Measurements from ENCODE around the gene HEMK1. TPM values are rescaled to one million over a fixed set of nuclear protein-coding genes. Genes with fewer than 3 reads are reported as not detected.

The HEMK1 gene
- total RNA-seq, 1 experiment from 2014 or later = 12.5 TPM

DNA sequence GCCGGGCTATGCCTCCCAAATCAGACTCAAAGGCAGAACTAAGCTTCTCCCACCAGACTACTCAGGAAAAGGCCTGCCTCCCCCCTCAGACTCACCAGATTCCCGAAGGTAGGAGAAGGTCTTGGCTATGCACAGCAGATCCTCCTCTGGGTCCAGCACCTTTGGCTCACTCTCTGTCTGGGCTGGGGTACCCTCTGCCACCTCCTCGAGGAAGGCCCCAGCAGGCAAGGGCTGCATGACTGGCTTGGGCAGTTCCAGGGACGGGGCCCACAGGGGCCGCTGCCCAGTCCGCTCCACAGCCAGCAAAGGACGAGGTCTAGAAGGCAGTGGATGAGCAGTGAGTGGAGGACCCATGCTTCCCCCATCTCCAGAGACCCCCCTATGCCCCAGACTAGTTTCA lies 39.0 kb downstream of the HEMK1 start:
- H2BK15ac ChIP-seq (ENCODE audit: low read depth, low read length) = no peak overlapping the region
- no peak overlapping the region for H3K23ac ChIP-seq (ENCODE audit: insufficient read length, low read depth, low read length)
- DNase-seq = no peak
- Mint-ChIP-seq H3K27me3 (ENCODE audit: low read depth) (peaks cover 38% of the 10 kb centered on the region), H3K27ac (peak overlapping the region in 1 of 3 experiments; percentile 78; a peak in 1 of 7 replicates), H3K36me3 (ENCODE audit: insufficient read depth in 1 of 3, low read depth in 3 of 3) (peaks cover 0 to 1% (median 0%) of the 10 kb centered on the region in 3 experiments; a peak in 1 of 7 replicates), H3K4me3 (no peak overlapping the region), H3K9me3 (no peaks in the 10 kb centered on the region), H3K4me1 (peaks cover 16 to 19% of the 10 kb centered on the region in 2 experiments)
- H3K27me3 ChIP-seq (ENCODE audit: insufficient read depth, low read length) = peaks cover 8% of the 10 kb centered on the region; the same call in 1 of the 2 replicates
- H3K56ac ChIP-seq (ENCODE audit: insufficient read length, low read depth, low read length) = no peak overlapping the region
- no peak overlapping the region for H3T11ph ChIP-seq (ENCODE audit: low read length)
- TF ChIP-seq, protein P1, sequence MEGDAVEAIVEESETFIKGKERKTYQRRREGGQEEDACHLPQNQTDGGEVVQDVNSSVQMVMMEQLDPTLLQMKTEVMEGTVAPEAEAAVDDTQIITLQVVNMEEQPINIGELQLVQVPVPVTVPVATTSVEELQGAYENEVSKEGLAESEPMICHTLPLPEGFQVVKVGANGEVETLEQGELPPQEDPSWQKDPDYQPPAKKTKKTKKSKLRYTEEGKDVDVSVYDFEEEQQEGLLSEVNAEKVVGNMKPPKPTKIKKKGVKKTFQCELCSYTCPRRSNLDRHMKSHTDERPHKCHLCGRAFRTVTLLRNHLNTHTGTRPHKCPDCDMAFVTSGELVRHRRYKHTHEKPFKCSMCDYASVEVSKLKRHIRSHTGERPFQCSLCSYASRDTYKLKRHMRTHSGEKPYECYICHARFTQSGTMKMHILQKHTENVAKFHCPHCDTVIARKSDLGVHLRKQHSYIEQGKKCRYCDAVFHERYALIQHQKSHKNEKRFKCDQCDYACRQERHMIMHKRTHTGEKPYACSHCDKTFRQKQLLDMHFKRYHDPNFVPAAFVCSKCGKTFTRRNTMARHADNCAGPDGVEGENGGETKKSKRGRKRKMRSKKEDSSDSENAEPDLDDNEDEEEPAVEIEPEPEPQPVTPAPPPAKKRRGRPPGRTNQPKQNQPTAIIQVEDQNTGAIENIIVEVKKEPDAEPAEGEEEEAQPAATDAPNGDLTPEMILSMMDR (conservative IDR thresholded peaks at IDR 0.05) = no peak
- no peaks in the 10 kb centered on the region for H3K79me1 ChIP-seq (ENCODE audit: insufficient read depth, low read depth, low read length, poor library complexity, severe bottlenecking)
- H4K5ac ChIP-seq (ENCODE audit: insufficient read length, low read depth, low read length) = no peak overlapping the region
- no peaks in the 10 kb centered on the region for H3K79me2 ChIP-seq (ENCODE audit: insufficient read depth, low read length)
- H2BK120ac ChIP-seq (ENCODE audit: low read depth, low read length, poor library complexity, severe bottlenecking) = no peak overlapping the region
- no peaks in the 10 kb centered on the region for H3K9me3 ChIP-seq (ENCODE audit: control insufficient read depth, low read depth, low read length)
- H3K23me2 ChIP-seq (ENCODE audit: insufficient read length, low read depth, low read length, poor library complexity, severe bottlenecking) = peaks cover 12% of the 10 kb centered on the region
- no peak overlapping the region for H3K9ac ChIP-seq (ENCODE audit: extremely low read depth, insufficient read length, low read length)
- H2BK5ac ChIP-seq (ENCODE audit: insufficient read length, low read length) = no peak overlapping the region
- H2AK5ac ChIP-seq (ENCODE audit: insufficient read length, low read length) = no peak overlapping the region
- H4K91ac ChIP-seq (ENCODE audit: insufficient read length, low read depth, low read length) = no peak overlapping the region
- no peak overlapping the region for H3K27ac ChIP-seq (ENCODE audit: insufficient read length, low read depth, low read length)
- no peak overlapping the region for H2BK12ac ChIP-seq (ENCODE audit: insufficient read length, low read depth, low read length)
- no peak overlapping the region for H2BK20ac ChIP-seq (ENCODE audit: low read depth, low read length, poor library complexity, severe bottlenecking)
- H3K4me2 ChIP-seq (ENCODE audit: insufficient read depth, insufficient read length, low read length) = no peak overlapping the region
- no peak overlapping the region for H3K18ac ChIP-seq (ENCODE audit: insufficient read length, low read depth, low read length)
- H4K20me1 ChIP-seq (ENCODE audit: control insufficient read depth, insufficient read depth, insufficient read length) = no peaks in the 10 kb centered on the region
- no CpG with 5 or more reads among the region's 7 CpGs for WGBS (ENCODE audit: extremely low coverage, insufficient read length, low lambda C conversion rate)
- H3K4me1 ChIP-seq (ENCODE audit: insufficient read depth, low read length) = no peaks in the 10 kb centered on the region
- no peak overlapping the region for H3K4ac ChIP-seq (ENCODE audit: low read depth, low read length)
- H4K8ac ChIP-seq (replicated peaks; ENCODE audit: insufficient read length, low read depth, low read length) = no peak overlapping the region
- no peak overlapping the region for H3K14ac ChIP-seq (ENCODE audit: insufficient read depth, low read length)
- no peak overlapping the region for H2AFZ ChIP-seq (ENCODE audit: low read length)

Measured in H9 (cell line).